ENCODE results near the gene OR4Q3. TPM values are rescaled to one million over a fixed set of nuclear protein-coding genes. Genes with fewer than 3 reads are reported as not detected.
"Not testable (repeated sequence)": the region's sequence is repeated elsewhere in the genome, so short reads cannot be mapped to it uniquely, and the experiment has no call there.

The OR4Q3 gene
- polyA plus RNA-seq (ENCODE audit: insufficient read length in 3 of 3): not detected
- long read RNA-seq, donor 1: 0 reads
- long read RNA-seq, donor 2: 0 reads
- long read RNA-seq, donor 3: 0 reads
- long read RNA-seq, donor 4: 0 reads
- long read RNA-seq, donor 5: 0 reads
- long read RNA-seq, donor 6: 0 reads
- long read RNA-seq, donor 7: 0 reads
- long read RNA-seq, donor 8: 0 reads
- long read RNA-seq, donor 9: 0 reads
- long read RNA-seq, donor 10: 0 reads
- long read RNA-seq, donor 11: 0 reads
- long read RNA-seq, donor 12: 0 reads
- long read RNA-seq, donor 13: 0 reads
- long read RNA-seq, donor 14: 0 reads
- long read RNA-seq, donor 15, partial matches to known transcripts: 0 of 1 reads
- long read RNA-seq, donor 15, other reads (novel, unspliced or antisense): 0 of 1 reads
- long read RNA-seq, donor 16: 0 reads

DNA sequence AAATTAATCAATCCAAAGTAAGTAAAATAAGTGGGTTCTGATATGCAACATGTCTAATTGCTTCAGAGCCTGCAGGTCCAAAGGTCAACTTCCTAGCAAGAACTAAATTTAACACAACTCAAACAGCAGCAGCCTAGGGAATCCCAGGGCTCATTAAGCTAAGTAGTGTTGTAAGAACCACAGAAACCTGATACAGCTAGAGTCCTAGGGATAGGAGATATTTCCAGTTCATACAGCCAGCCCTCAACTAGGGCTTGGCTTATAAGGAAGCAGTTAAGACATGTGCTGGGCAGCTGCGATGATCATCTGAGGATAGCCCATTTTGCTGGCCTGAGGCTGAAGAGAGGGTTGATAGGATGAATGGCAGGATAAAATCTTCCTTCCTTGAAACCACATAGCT is at the start of gene OR4Q3:
TSS of gene OR4Q3 (plus strand) at position 316 of the 400 bp plus-strand sequence.
- DNase-seq (ENCODE audit: extremely low read depth in 1 of 11, low read depth in 9 of 11, low spot score in 4 of 11): no peak

DNA sequence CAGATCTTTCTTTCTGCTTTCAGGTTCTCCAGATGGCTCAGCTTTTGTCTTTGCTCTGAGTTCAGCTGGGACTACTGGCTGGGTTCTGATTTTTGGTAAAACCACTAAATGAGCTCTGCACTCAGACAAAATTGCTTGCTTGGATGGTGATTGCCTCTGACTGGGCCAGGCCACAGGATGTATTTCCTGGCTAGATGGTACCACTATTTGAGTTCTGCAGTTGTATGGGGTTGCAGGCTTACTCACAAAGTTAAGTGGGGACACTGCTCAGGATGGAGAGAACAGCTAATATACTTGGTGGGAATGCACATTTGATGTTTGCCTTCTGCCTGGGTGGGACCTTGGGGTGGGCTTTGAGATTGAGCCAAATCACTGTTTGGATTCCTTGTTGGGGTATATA is 14.0 kb upstream of the OR4Q3 start:
- DNase-seq (ENCODE audit: extremely low read depth in 1 of 11, low read depth in 9 of 11, low spot score in 4 of 11): no peak

DNA sequence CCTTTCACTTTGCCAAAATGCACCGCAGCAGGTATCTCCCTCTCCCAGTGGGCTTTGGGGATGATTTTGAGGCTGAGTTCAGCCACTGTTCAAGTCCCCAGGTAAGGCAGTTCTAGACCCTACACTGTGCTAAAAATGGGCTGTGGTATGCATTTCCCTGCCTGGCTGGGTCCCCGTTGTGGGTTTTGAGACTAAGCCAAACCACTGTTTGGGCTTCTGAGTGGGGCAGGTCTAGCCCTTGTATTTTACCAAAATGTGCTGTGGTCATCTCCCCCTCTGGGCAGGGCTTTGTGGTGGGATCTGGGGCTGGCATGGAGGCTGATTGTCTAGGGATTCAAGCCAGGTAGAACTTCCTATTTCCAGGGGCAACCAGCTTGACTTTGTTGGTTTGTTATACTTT is 13.6 kb upstream of the OR4Q3 start:
- DNase-seq (ENCODE audit: extremely low read depth in 1 of 11, low read depth in 9 of 11, low spot score in 4 of 11): no peak

DNA sequence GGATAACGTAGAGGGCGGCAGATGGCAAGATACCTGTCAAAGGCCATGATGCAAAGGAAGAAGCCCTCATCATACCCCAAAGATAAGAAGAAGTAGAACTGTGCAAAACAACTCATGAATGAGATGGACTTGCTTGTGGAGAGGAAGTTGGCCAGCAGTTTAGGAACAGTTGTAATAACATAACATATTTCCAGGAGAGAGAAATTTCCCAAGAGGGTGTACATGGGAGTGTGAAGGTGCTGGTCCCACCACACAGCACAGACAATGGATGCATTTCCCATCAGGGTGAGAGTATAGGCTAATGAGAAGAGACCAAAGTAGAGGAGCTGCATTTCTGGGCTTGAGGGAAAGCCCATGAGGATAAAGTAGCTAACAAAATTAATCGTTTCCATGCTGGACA is 9.5 kb upstream of the OR4Q3 start:
- not testable (repeated sequence) for DNase-seq (ENCODE audit: extremely low read depth in 1 of 11, low read depth in 9 of 11, low spot score in 4 of 11)

DNA sequence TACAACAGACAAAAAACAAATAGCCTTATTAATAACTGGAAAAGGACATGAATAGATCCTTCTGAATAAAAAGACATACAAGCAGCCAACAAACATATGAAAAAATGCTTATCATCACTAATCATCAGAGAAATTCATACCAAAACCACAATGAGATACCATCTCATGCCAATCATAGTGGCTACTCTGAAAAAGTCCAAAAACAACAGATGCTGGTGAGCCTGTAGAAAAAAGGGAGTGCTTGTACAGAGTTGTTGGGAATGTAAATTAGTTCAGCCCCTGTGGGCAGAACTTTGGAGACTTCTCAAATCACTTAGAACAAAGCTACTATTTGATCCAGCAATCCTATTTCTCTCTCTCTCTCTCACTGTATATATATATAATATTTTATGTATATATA is 8.9 kb downstream of the OR4Q3 start:
- DNase-seq (ENCODE audit: extremely low read depth in 1 of 11, low read depth in 9 of 11, low spot score in 4 of 11): not testable (repeated sequence)

DNA sequence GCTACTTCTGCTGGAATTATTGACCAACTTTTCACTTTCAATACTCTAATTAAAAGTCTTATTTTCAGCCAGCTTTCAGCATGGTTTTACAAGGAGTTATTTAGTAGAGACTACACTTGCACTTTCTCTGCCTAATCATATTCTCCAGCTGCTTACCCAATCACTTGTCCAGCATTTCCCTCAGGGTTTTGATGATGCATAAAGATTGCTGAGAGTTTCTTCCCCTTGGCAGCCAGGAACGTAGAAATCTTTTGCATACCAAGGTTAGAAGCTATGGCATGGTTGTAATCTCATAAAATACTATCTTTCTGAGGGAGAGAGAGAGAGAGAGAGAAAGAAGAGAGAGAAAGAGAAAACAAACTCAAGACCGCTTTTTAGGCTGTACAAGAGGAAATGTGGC is 10.8 kb downstream of the OR4Q3 start:
- no peak for DNase-seq (ENCODE audit: extremely low read depth in 1 of 11, low read depth in 9 of 11, low spot score in 4 of 11)

DNA sequence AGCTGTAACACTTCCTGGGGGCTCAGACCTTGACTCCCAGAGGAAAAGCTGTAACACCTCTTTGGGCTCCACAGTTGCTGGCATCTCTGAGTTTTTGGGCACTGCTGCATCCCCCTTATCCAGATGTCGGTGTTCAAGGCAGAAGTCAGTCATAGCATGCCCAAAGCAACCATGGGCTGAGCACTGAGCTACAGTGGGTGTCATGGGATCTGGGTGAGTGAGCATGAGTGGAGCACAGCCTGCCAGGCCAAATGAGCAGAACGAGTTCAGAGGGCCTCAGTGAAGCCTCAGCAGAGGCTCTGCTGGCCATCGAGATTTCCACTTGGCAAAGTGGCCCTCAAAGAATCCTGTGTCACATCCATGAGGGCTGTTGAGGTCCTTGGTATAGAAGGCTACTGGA is 28.1 kb downstream of the OR4Q3 start:
- not testable (repeated sequence) for DNase-seq (ENCODE audit: extremely low read depth in 1 of 11, low read depth in 9 of 11, low spot score in 4 of 11)

DNA sequence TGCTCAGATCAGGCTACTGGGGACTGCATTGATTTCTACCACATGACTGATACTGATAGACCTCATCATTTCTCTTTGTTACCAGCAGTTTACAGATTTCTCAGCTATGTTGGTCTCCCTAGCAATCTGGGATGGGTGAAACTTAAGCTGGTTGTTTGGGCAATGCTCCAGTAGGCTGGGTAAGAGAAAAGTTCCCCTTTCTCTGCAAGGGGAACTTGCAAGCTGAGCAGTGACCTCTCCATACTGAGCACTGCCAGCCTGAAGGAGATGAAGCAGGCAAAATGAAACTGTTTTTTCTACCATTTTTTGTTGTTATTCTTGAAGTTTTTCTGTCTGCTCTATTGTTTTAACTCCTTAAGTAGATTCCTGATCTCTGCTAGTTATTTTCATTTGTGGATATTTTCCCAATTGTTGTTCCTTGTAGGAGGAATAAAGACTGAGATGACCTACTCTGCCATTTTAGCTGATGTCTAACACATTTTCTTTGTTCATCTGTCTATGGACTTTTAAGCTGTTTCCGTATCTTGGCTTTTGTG is 28.6 kb downstream of the OR4Q3 start:
- no peak for DNase-seq (ENCODE audit: extremely low read depth in 1 of 11, low read depth in 9 of 11, low spot score in 4 of 11)

DNA sequence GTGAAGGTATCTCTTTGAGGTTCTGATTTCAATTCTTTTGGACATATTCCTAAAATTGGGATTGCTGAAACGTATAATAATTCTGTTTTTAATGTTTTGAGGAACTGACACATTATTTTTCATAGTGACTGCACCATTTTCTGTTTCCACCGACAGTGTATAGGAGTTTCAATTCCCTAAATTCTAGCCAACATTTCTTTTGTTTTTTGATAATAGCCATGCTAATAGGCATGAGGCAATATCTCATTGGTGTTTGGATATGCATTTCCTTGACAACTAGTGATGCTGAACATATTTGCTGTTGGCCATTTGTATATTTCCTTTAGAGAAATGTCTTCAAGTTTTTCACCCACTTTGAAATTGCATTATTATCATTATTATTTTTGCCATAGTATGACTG is 29.1 kb downstream of the OR4Q3 start:
- not testable (repeated sequence) for DNase-seq (ENCODE audit: extremely low read depth in 1 of 11, low read depth in 9 of 11, low spot score in 4 of 11)

DNA sequence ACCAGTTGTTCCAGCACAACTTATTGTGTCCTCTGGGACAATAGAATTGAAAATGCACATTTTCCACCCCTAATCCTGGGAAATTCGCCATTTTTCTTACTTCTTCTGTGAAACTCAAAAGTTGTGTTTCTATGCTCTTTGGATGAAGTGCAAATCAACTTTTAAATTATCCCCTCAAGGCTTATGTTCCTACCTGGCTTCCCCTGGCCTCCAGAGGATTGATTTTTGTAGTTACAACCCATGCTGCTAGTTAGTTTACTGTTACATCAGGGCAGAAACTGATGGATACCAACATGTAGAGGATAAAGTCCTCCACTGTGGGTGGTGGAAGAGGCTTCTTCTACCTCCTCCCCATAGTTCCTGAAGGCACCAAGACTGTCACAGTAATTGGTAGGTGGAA is 29.8 kb downstream of the OR4Q3 start, which contains the start of gene OR4M1:
TSS of gene OR4M1 (plus strand) at position 301 of the 400 bp plus-strand sequence. CDS start 6,819 bp downstream, outside the sequence.
- not testable (repeated sequence) for DNase-seq (ENCODE audit: extremely low read depth in 1 of 11, low read depth in 9 of 11, low spot score in 4 of 11)

DNA sequence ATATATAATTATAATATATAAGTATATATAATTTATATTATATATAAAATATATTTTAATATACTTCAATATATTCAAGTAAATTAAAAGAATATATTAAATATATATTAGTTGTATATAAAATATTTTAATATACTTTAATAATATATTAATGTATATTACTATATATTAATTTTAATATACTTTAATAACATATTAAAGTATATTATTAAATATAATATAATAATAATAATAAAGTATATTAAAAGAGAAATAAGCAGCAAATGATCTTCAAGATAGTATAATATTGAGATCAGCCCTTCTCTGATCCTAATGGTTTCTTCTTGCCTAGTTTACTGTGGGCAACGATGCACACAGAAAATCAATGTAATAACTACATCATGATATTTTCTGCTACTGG is 32.2 kb downstream of the OR4Q3 start:
- no peak for DNase-seq (ENCODE audit: extremely low read depth in 1 of 11, low read depth in 9 of 11, low spot score in 4 of 11)

DNA sequence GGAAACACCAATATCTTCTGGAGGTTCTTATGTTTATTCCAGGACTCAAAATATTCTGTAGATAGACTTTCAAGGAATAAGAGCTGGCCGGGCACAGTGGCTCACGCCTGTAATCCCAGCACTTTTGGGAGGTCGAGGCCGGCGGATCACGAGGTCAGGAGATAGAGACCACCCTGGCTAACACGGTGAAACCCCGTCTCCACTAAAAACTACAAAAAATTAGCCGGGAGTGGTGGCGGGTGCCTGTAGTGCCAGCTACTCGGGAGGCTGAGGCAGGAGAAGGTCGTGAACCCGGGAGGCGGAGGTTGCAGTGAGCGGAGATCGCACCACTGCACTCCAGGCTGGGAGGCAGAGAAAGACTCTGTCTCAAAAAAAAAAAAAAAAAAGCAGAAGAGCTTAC is 42.5 kb downstream of the OR4Q3 start:
- DNase-seq (ENCODE audit: extremely low read depth in 1 of 11, low read depth in 9 of 11, low spot score in 4 of 11): not testable (repeated sequence)

DNA sequence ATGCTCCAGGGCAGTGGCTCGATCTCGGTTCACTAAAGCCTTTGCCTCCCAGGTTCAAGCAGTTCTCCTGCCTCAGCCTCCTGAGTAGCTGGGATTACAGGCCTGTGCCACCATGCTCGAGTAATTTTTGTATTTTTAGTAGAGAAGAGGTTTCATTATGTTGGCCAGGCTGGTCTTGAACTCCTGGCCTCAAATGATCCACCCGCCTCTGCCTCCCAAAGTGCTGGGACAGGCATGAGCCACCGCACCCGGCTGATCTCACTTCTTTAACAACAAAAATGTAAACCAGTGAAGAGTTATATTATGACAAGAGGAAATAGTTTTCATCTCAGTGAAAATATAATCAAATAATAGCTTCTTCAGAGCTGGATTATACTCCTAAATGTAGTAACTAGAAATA is 43.9 kb downstream of the OR4Q3 start:
- DNase-seq (ENCODE audit: extremely low read depth in 1 of 11, low read depth in 9 of 11, low spot score in 4 of 11): not testable (repeated sequence)

DNA sequence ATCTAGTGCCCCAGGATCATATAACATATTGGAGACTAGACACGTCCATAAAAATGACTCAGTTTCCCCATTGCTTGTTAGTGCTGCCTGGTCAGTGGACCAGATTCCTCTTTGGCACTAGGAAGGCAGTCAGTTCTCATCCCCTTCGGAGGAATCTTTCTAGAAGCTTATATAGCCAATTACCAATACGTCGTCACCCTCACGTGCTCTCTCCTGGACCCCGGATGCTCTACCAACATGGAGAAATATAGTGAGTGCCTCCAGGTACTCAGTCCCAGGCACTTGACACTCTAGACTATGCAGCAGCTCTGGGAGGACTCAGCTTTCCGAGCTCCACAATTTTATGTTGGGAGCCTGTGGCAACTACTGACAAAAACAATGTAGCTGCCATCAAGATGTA is 44.8 kb downstream of the OR4Q3 start:
- not testable (repeated sequence) for DNase-seq (ENCODE audit: extremely low read depth in 1 of 11, low read depth in 9 of 11, low spot score in 4 of 11)

DNA sequence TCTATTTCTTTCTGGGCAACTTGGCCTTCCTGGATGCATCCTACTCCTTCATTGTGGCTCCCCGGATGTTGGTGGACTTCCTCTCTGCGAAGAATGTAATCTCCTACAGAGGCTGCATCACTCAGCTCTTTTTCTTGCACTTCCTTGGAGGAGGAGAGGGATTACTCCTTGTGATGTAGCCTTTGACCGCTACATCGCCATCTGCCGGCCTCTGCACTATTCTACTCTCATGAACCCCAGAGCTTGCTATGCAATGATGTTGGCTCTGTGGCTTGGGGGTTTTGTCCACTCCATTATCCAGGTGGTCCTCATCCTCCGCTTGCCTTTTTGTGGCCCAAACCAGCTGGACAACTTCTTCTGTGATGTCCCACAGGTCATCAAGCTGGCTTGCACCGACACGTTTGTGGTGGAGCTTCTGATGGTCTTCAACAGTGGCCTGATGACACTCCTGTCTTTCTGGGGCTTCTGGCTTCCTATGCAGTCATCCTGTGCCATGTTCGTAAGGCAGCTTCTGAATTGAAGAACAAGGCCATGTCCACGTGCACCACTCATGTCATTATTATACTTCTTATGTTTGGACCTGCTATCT is 53.2 kb downstream of the OR4Q3 start:
- not testable (repeated sequence) for DNase-seq (ENCODE audit: extremely low read depth in 1 of 11, low read depth in 9 of 11, low spot score in 4 of 11)

Other genes starting within 250 kb of the OR4Q3 start
- not detected for gene OR11H2, start 29.7 kb upstream of the OR4Q3 start, polyA plus RNA-seq (ENCODE audit: insufficient read length in 3 of 3)
- not detected for gene OR4M1, start 29.9 kb downstream of the OR4Q3 start, polyA plus RNA-seq (ENCODE audit: insufficient read length in 3 of 3)
- gene OR4N2, start 60.2 kb downstream of the OR4Q3 start, polyA plus RNA-seq (ENCODE audit: insufficient read length in 3 of 3): not detected
- gene OR4K2, start 131.6 kb downstream of the OR4Q3 start, polyA plus RNA-seq (ENCODE audit: insufficient read length in 3 of 3): not detected
- gene OR4K5, start 177.0 kb downstream of the OR4Q3 start, polyA plus RNA-seq (ENCODE audit: insufficient read length in 3 of 3): not detected
- gene OR4K1, start 187.3 kb downstream of the OR4Q3 start, polyA plus RNA-seq (ENCODE audit: insufficient read length in 3 of 3): not detected
- gene OR4K15, start 232.0 kb downstream of the OR4Q3 start, polyA plus RNA-seq (ENCODE audit: insufficient read length in 3 of 3): not detected